ENCODE measurements around the gene SERTM1.

DNA sequence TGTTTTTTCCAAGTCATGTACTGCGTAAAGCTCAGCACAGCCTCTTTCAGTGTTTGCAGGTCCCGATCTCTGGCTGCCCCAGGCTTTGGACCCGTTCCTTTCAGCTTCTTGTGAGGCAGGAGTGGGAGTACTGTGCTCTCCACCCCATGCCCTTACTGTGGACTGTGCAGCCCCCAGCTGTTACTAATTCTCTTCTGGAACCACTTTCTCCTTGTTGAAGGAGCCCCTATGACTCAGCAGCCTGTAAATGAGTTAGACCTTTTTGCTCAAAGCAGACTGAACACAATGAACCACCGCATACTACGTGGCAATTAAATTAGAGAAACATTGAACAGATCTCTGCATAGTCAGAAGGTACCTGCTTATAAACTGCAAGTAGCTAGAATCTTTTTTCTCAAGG is 39.0 kb downstream of the SERTM1 start:
- TF ChIP-seq GATA2 (IDR thresholded peaks at IDR 0.05; ENCODE audit: low read depth, low read length) = no peak
- TF ChIP-seq GATA3 (IDR thresholded peaks at IDR 0.05; ENCODE audit: low read depth, low read length) = no peak
